Stimulated activated CD8-positive, alpha-beta memory T cell treated with anti-CD3 and anti-CD28 coated beads, Interleukin-15, amount 100 ng/mL, for 24 hours (primary cell): ENCODE data around the gene RMND1.
"Not testable (repeated sequence)": the region's sequence is repeated elsewhere in the genome, so short reads cannot be mapped to it uniquely, and the experiment has no call there.

Source experiments
- DNase-seq: peaks from one replicate; pipeline ENCODE4 v3.0.0-alpha.2; 2020; ENCODE audit warnings: low read depth

RMND1 gene

DNA sequence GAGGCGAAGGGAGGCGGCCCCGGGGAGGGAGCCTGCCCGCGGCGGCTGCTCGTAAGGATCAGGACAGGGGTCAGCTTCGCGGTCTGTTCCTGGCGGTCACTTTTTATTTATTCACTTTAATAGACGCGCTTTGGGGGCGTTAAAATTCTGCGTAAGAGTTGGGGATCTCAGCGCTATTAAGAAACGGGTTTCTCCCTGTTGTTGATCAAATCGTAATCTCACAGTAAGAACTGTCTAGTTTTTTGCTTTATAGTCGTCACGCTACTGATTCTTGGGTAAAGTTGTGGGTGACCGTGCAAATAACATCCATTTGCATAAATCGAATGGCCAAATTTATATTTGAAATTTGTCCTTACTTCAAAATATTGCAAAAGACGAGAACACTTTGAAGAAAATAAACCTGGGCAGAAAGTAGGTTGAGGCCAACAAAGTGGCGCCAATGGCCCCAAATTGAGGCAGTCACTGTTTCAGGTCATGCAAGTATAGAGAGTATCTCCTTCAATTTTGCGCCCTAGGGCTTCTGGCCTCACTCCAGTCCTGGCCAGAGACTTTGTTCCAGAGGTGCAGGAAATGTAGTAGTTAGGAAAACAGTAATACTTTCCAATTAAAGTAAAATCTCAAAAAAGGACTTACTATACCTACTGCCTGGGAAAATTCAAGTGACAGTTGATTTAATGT lies 963 bp upstream of the RMND1 start:
- no peak for DNase-seq

DNA sequence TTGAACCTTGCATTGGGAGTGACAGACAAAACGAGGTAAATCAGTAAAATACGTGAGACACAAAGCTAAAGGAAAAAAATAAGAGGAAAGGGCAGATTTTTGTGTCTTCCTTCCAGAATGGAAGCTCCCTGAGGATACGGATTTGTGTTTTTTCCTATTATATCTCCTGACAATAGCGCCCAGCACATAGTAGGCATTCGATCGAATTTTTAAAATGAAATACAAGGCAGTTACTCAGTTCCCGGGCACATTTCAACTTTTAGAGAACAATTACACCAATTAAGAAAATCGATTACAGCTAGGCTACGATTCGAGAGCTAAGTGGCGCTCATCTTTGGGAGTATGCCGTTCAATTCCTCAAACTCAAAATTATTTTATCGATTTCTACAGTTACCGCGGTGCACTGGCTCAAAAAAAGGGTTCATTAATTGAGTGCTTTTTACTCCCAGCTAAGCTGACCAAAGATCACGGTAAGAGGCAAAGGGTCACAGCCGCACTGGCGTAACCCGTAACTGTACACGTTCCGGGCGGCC lies 443 bp downstream of the RMND1 start:
- no peak for DNase-seq

DNA sequence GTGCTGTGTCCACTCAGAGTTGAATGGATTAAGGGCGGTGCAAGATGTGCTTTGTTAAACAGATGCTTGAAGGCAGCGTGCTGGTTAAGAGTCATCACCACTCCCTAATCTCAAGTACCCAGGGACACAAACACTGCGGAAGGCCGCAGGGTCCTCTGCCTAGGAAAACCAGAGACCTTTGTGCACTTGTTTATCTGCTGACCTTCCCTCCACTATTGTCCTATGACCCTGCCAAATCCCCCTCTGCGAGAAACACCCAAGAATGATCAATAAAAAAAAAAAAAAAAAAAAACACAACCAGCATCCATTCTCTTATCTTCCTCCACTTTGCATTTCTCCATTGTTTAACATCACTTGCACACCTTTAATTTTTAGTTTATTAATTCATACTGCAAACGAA lies 998 bp downstream of the RMND1 start:
- DNase-seq, result not testable (repeated sequence)

DNA sequence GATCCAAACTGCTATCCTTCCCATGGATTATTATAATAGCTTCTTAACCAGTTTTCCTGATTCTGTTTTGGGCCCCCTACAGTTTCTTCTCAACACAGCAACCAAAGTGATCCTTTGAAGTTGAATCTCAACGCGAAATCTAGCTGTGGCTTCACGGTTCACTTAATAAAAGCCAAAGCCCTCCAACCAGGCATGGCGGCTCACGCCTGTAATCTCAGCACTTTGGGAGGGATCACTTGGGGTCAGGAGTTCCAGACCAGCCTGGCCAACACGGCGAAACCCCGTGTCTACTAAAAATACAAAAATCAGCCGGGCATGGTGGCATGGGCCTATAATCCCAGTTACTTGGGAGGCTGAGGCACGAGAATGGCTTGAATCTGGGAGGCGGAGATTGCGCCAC lies 3.3 kb downstream of the RMND1 start:
- no peak for DNase-seq

DNA sequence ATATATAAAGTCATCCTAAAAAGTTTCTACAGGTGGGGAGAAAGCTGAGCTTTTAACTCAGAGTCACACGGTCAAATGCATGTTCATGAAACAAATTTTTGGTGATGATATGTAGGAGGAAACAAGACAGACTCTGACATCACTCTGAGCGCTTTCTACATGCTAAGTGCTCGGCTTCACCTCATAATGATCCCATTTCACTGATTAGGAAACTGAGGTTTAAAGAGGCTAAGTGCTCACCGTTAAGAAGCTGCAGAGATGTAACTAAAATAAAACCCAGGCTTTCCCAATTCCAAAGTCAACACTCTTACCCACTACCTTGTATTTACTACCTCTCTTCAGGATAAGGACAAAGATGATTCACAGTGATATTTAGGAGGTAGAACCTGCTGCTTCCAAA lies 4.7 kb downstream of the RMND1 start:
- no peak for DNase-seq

DNA sequence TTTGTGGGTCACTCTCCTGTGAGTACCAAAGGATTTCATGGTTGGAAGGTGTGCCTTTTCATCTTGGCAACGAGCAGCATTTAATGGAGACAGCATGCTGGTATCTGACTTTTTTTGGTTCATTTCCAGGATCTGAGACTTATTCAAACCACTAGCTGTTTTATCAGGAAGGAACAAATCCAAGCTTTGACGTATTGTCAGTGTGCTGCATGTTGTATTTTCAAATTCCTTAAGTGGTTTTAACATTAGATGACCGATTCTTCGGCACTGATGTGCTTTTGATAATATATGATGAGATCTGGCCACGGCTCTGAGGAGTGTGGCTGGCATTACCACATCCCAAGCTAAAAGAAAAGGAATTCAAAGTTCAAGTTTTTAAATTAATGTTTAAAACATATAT lies 6.4 kb downstream of the RMND1 start:
- no peak for DNase-seq

DNA sequence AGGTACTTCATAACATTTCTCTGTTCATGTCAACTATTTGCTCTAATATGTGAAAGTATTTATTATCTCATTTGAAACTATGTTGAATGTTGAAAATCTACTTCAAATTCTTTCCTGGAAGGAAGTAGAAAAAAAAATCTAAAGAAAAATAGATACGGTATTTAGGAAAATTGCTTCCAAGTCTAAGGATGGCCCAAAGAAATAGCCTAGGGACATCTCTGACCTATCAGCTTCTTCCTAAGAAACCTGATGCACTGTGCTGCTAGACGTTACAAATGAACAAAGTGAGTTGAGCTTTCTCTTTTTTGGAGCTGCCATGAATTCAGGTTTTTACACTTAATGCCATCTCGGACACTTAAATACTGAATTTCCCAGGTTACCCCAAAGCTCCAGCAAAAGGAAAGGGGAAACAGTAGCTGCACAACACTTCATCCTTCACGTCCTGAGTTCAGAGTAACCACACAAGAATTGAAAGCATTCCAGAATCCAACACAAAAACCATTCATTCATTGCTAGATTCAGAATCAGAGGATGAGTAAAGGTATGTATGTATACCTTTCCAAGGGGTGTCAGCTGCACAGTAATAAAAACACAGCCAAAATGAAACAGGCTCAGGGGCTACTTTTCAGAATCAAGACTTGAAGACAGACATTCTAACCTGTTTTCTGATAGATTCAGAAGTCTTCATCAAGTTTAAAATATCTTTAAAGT lies 7.9 kb downstream of the RMND1 start:
- DNase-seq, result no peak

DNA sequence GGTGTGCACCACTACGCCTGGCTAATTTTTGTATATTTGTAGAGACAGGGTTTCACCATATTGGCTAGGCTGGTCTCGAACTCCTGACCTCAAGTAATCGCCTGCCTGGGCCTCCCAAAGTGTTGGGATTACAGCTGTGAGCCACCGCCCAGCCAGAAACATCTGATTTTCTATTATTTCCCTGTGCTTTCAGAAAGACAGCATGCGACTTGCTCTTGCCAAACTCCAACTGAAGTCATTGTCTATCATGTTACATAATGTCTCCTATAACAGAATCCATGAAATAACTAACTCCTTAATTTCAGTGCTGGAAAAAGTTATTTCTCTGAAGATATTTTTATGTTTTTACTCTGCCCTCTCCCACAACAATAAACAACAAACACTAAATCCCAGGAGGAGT lies 8.5 kb downstream of the RMND1 start:
- no peak for DNase-seq

DNA sequence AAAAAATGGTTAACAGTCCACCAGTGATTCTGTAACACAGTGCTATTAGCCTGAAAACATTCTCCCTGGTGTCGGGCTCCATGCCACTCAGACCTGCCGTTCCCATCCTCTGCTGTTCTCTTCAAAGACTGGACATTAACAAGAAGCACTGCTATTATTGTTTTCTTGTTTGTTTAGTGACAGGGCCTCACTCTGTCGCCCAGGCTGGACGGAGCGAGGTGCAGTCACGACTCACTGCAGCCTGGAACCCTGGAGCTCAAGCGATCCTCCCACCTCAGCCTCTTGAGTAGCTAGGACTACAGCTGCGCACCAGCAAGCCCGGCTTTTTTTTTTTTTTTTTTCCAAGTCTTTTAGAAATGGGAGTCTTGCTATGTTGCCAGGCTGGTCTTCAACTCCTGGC lies 9.6 kb downstream of the RMND1 start:
- no peak for DNase-seq

DNA sequence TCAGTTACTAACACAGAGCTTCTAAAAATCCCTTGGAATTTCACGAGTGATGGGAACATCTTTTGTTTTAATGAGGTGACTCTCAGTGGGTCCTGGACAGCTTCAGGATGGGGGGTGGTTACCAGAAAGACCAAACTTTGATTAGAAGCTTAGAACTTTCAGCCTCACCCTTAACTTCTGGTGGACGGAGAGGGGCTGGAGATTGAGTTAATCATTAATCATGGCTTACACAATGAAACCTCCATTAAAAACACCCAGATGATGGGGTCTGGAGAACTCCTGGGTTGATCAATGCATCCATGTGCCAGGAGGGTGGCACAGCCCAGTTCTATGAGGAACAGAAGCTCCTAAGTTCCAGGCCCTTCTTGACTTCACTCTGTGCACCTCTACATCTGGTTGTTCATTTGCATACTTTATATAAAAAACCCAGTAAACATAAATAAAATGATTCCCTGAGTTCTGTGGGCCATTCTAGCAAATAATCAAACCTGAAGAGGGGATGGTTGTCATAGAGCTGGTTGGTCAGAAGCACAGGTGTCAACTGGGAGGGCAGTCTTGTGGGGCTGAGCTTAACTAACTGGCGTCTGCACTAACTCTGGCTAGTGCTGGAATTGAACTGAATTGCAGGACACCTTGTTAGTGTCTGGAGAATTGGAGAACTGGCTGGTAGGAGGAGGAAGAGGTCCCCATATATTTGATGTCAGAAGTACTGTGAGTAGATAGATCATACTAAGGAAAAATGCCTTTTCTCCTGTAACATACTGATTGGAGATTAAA lies 10.3 kb downstream of the RMND1 start:
- DNase-seq, result no peak

DNA sequence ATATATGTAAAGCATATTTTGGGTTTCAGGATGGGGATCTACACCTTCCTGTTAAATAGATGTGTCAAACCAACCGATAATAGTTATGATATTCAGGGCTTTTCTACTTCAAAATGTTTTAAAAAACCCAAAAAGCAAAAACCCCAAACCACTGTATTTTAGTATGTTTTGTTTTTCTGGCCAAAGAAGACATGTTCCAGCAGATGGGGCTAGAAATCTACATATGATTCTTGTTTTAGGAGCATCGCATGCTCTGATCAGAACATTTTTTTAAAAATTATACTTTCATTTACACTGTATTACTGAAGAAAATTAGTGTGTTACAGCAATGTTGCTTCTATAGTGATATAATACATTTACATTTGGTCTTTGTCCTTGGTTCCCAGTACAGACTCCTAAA lies 11.0 kb downstream of the RMND1 start:
- no peak for DNase-seq

DNA sequence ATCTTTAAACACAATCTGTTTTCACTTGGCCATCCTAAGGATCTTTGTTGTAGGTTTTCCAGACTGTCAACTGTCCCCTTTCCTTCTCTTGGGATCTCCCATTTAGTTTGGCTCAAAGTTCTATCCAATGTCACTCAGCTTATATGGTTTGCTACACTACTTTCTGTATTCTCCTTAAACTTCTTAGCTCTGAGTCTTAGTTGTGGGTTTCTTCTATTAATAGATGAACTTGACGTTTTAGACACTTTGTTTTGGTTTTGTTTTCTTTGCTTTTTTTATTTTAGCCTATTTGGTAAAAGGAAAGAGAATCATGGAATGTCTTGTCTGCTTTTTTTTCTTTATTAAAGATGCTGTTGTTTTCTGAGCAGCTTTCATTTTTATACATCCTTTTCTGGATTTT lies 11.4 kb downstream of the RMND1 start:
- no peak for DNase-seq

DNA sequence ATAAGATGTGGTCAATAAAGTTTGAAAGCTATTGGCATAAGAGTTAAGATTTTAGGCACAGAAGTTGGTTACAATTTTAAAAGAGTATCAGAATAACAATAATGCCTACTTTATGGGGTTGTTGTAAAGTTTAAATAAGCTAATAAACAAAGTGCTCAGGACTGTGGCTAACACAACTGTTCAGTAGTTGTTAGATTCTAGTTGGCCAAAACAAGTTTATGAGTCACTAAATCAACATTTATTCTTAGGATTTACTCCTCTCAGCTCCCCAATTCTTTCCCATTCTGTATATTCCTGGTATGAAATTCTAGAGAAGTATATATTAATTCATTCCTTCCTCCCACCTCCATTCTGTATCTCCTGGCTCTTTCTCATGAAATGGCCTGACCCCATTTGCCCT lies 14.5 kb downstream of the RMND1 start:
- no peak for DNase-seq

DNA sequence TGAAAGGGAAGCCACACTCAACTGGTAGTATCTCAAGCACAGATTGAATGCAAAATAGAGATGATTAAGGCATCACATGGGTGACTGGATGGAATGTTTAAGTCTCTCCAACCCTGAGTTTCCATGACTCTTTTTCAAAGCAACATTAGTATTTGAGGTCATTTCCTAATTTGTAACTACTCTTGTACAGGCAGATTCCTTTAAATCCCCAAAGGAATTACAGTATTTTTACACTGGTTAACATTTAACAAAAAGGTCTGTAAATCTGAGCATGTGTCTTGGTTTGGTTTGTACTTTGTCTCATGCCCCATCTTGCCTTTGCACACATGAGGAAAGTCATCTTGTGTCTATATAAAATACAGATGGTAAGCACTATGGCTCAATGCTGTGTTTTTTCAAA lies 15.1 kb downstream of the RMND1 start:
- DNase-seq, result no peak

DNA sequence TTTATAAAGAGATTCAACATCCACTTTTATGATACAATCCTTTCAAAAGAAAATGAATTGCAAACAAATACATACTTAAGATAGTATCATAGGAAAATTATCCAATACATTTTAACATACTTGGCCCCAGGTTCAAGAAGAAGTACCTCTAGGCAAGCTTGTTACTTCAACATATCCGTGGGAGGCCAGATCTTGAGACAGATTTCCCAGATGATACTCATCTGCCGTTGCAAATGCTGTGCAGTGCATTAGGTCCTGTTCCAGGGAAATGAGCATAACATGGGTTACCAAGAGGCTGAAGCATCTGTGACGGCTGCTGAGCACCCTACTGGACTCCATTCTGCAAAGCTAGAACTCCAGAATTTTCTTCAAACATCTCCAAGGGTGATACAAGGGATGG lies 15.6 kb downstream of the RMND1 start:
- DNase-seq, result no peak

DNA sequence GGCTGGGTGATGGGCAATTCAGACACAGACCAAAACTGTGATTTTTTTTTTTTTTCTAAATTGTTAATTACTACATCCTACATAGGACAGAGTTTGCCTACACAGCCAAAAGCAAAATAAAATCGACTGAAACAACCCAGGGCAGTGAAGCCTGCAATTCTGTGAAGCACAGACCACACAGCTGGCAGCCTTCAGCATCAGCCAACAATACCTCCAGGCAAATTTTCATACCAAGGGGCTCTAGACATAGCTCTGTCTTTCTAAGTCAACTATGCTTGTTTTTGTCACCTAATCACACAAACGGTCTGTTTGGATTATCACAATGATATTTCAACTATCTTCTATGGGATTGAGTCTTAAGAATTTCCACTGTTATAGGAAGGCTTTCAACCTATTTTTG lies 17.6 kb downstream of the RMND1 start:
- no peak for DNase-seq

DNA sequence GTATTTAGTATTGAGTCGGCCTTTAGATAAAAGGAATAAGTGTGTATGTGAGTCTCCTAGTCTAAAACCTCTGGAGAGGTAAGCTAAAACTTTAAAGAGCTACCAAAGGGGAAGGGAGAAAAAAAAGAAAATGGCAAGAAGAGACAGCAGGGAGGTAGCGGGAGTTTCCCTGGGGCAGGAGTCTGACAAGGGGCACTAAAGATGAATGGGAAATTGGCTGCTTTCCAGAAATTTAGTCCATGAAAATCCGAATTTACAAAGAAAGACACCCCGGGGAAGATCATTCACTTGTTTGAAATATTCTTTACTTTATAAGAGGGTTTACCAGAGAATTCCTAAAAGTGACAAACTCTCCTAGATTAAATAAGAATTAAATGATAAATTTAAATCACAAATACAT lies 19.3 kb downstream of the RMND1 start:
- DNase-seq, result no peak

DNA sequence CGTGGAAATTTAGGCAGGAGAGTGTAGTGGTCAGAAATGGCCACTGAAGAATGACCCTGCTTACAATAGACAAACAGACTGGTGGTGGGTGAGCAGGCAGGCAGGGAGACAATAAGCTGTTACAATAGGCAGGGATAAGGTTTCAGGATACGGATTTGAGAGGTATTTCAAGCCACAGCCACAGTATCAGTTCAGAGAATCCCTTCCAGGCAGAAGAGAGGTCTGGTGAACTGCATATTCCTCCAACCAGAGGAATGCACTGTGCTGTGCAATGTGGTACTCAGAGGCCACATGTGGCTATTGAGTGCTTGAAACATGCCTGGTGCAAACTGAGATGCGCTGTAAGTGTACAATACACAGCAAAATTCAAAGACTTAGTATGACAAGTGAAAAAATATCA lies 20.6 kb downstream of the RMND1 start:
- no peak for DNase-seq

DNA sequence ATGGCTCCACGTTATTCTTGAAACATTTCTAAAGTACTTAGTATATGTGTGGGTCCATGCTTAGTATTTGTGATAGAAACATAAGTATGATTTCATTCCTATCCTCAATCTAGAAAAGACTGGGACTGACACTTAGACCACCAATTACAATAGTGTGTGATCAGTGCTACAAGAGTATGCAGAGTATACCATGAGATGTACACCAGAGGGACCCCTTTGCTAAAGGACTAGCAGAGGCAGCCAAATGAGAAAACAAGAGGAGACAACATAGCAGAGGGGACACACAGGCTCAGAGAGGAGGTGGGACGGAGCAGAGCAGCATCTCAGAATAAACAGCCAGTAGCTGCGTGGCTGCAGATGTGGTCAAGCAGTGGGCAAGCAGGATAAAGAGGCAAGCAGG lies 21.0 kb downstream of the RMND1 start:
- DNase-seq, result no peak

DNA sequence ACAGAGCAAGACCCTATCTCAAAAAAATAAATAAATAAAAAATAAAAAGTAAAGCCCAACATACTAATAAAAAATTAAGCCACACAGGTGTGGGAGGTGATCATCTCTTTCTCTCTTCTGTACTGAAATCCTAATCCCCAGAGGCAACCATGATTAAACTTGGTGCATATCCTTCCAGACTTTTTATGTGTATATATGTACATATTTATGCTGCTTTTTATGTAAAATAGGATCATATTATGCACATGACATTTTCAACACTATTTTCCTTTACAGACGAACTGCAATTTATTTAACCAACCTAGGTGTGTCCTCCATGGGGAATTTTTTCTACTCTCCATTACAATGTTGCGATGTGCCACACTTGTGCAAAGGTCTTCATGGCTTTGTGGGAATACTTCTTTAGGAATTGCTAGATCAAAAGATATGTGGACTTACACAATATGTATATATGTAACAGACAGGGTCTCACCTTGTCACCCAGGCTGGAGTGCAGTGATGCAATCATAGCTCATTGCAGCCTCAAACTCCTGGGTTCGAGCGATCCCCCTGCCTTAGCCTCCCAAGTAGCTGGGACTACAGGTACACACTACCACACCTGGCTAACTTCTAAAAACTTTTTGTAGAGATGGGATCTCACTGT lies 23.7 kb downstream of the RMND1 start:
- no peak for DNase-seq

DNA sequence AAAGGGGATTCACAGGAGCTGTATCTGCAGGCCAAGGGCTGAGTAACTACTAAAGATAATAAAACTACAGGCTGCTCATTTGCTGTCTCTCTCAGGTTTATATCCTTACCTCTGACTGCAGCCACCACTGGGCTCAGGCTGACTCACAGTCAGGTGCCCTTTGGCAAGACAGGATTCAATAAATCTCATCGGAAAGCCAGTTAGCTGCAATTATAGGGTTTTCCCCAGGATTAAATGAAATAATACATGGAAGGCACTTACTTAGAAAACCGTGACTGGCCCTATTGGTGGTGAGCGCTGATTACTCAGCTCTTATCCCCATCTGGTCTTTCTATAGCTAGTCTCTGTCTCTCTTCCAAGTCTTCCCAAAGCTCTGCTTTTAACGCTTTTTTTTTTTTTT lies 26.4 kb downstream of the RMND1 start:
- no peak for DNase-seq

DNA sequence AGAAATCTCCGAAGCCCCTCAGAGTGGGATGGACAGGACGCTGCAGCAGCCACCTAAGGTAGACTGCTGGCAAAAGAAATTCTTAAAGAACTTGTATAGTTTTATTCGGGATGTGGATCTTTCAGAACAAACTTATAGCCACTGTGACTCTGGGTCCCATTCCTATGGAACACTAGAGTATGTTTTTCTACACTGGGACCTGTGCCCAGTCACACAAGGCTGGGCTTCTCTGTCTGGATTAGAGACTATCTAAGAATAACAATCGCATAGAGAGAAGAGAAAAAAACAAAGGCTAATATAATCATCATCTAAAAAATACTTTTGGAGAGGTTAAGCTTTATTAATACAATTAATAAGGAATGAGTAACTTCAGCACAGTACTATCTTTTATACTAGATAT lies 28.9 kb downstream of the RMND1 start:
- no peak for DNase-seq

DNA sequence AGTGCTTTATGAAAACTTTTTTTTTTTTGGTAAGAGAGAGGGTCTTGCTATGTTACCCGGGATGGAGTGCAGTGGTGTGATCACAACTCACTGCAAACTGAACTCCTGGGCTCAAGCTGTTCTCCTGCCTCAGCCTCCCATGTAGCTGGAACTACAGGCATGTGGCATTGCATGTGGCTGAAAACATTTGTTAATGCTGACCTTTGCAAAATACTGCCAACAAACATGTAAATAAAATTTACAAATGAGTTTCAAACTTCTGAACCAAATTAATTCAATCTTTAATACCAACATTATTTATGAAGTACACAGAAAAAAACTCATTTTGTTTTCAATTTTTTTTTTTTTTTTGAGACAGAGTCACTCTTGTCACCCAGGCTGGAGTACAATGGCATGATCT lies 34.4 kb downstream of the RMND1 start:
- DNase-seq, result no peak
